HepG2 (cell line): ENCODE measurements around the gene CCDC91. TPM values are rescaled to one million over a fixed set of nuclear protein-coding genes. Genes with fewer than 3 reads are reported as not detected.
A peak's percentile ranks its signal among the peaks of the same experiment; 100 is the strongest.

ENCODE experiments used
- CEBPB ChIP-seq: IDR thresholded peaks from 2 replicates; pipeline ENCODE4 v1.6.1; 2011; ENCODE audit warnings: low read depth, low read length, improper control_type of control experiment, borderline replicate concordance
- DR1 ChIP-seq: sonication (generic); formaldehyde crosslinking; IDR thresholded peaks from 2 replicates; pipeline ENCODE4 v1.8.0; 2021; ENCODE audit warnings: mild to moderate bottlenecking, missing genetic modification reagents, inconsistent platforms
- HOXA7 ChIP-seq: sonication (generic); formaldehyde crosslinking; IDR thresholded peaks from 2 replicates; pipeline ENCODE4 v1.8.1; 2022; ENCODE audit warnings: mild to moderate bottlenecking, missing genetic modification reagents, moderate library complexity
- ISX ChIP-seq: sonication (generic); formaldehyde crosslinking; conservative IDR thresholded peaks from 2 replicates; pipeline ENCODE4 v1.5.0; 2020; ENCODE audit warnings: missing genetic modification reagents
- NCOR1 ChIP-seq: fragments of 200-600 bp; sonication (generic); IDR thresholded peaks from 2 replicates; pipeline ENCODE4 v1.7.0; 2017; ENCODE audit warnings: antibody characterized with exemption, low read length, borderline replicate concordance
- NFE2L1 ChIP-seq: sonication (generic); formaldehyde crosslinking; IDR thresholded peaks from 2 replicates; pipeline ENCODE4 v1.4.0; 2020; ENCODE audit warnings: missing genetic modification reagents, mild to moderate bottlenecking, borderline replicate concordance
- ZFP36L2 ChIP-seq: sonication (generic); formaldehyde crosslinking; IDR thresholded peaks from 2 replicates; pipeline ENCODE4 v1.4.0; 2020; ENCODE audit warnings: missing genetic modification reagents
- ZNF205 ChIP-seq: IDR thresholded peaks from 2 replicates; pipeline ENCODE4 v1.6.1; 2018; ENCODE audit warnings: missing biosample characterization, missing genetic modification reagents
- ZNF746 ChIP-seq: sonication (generic); formaldehyde crosslinking; IDR thresholded peaks from 2 replicates; pipeline ENCODE4 v1.8.0; 2022; ENCODE audit warnings: mild to moderate bottlenecking, missing genetic modification reagents
- ZSCAN12 ChIP-seq: sonication (generic); formaldehyde crosslinking; IDR thresholded peaks from 2 replicates; pipeline ENCODE4 v1.9.0; 2021; ENCODE audit warnings: mild to moderate bottlenecking, missing genetic modification reagents
- polyA plus RNA-seq, 8 experiments: library from polyadenylated mRNA; depleted of rRNA in 3 of 8; stranded (reverse) in 7 of 8; unstranded in 1 of 8; fragments of >200 nt; fragmentation: Illumina TruSeq in 4 of 8; extraction: Trizol in 4 of 8; gene quantifications; 2 replicates each; pipeline versions ENCODE4 v1.2.1 to v1.2.3, GENCODE V29; 2011 to 2016; ENCODE audit warnings: low read depth in 4 of 8, missing spikeins in 1 of 8, mixed read lengths in 1 of 8; ENCODE audit not compliant: insufficient read depth in 1 of 8
- total RNA-seq, 5 experiments: library from RNA; depleted of rRNA; stranded (reverse); fragments of >200 nt; fragmentation: Illumina TruSeq; extraction: Trizol; gene quantifications; 2 replicates each; pipeline ENCODE4 v1.2.3, GENCODE V29; 2016; ENCODE audit warnings: low read depth in 1 of 5
- TF ChIP-seq, protein P1 (sequence below), 2 experiments: sonication (generic) in 1 of 2; formaldehyde crosslinking in 1 of 2; IDR thresholded peaks; 2 replicates each; pipeline versions ENCODE4 v1.4.0 to v1.6.1; 2016 to 2020; ENCODE audit warnings: borderline replicate concordance in 1 of 2, low read depth in 1 of 2, mild to moderate bottlenecking in 1 of 2, missing genetic modification reagents in 1 of 2
- TF ChIP-seq, protein P2 (sequence below): IDR thresholded peaks from 2 replicates; pipeline ENCODE4 v1.6.1; 2018; ENCODE audit warnings: missing genetic modification reagents, mild to moderate bottlenecking, missing compliant biosample characterization
- TF ChIP-seq, protein P3 (sequence below): sonication (generic); formaldehyde crosslinking; IDR thresholded peaks from 2 replicates; pipeline ENCODE4 v1.4.0; 2020; ENCODE audit warnings: missing genetic modification reagents
- TF ChIP-seq, protein P4 (sequence below): sonication (generic); formaldehyde crosslinking; IDR thresholded peaks from 2 replicates; pipeline ENCODE4 v1.4.0; 2020; ENCODE audit warnings: missing genetic modification reagents, mild to moderate bottlenecking, borderline replicate concordance
- TF ChIP-seq, protein P5 (sequence below): sonication (generic); formaldehyde crosslinking; IDR thresholded peaks from 2 replicates; pipeline ENCODE4 v1.4.0; 2020; ENCODE audit warnings: missing genetic modification reagents
- TF ChIP-seq, protein P6 (sequence below): sonication (generic); formaldehyde crosslinking; IDR thresholded peaks from 2 replicates; pipeline ENCODE4 v1.4.0; 2020; ENCODE audit warnings: missing genetic modification reagents

Gene CCDC91
- total and polyA plus RNA-seq, 2 of the 13 experiments (the other 11 are each of a cell fraction or from before 2014, with no cell fraction given), result 9.8 to 15.8 TPM

DNA sequence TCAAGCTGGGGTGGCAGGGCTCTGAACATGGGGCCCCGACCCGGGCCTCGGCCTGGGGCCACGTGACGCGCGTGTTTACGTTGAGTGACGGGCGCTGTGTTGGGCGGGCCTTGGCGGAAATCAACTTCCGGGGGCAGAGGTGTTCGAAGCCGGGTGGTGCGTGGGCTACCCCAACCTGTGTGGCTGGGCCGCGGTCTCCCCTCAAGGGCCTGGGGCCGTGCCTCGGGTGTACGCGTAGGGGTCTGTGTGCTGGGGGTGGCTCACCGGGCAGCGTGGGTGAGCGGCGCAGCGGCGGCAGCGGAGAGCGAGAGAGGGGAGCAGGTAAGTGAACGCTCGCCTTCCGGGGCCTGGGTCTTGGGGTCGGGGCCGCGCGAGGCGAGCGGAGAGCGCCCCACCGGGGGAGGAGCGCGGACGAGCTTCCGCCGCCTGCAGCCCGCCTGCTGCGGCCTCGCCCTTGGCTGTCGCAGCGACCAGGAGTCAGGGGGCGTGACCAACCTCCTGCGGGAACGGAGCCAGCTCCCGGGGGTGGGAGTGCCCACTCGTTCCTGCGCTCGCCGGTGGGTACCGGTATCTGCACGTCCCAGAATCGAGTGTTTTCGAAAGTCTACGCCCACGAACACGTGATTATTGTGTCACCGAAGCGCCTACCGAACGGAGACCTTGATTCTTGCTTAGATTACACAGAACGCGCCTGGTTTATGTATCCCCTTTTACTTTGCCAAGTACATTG is at the start of gene CCDC91 (continued):
- TF ChIP-seq, protein P1, sequence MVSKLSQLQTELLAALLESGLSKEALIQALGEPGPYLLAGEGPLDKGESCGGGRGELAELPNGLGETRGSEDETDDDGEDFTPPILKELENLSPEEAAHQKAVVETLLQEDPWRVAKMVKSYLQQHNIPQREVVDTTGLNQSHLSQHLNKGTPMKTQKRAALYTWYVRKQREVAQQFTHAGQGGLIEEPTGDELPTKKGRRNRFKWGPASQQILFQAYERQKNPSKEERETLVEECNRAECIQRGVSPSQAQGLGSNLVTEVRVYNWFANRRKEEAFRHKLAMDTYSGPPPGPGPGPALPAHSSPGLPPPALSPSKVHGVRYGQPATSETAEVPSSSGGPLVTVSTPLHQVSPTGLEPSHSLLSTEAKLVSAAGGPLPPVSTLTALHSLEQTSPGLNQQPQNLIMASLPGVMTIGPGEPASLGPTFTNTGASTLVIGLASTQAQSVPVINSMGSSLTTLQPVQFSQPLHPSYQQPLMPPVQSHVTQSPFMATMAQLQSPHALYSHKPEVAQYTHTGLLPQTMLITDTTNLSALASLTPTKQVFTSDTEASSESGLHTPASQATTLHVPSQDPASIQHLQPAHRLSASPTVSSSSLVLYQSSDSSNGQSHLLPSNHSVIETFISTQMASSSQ (IDR thresholded peaks at IDR 0.05; ENCODE audit: low read depth), result no peak
- TF ChIP-seq, protein P1 (CRISPR knock-in tag; IDR thresholded peaks at IDR 0.05; ENCODE audit: borderline replicate concordance), result peak; percentile 81; the same call in 1 of the 2 replicates
- TF ChIP-seq NCOR1 (no peak), ZFP36L2 (CRISPR knock-in tag) (no peak), CEBPB (0 out of 2 replicates have a peak, but pooled peaks have one; percentile 0), HOXA7 (CRISPR knock-in tag) (no peak), NFE2L1 (CRISPR knock-in tag) (peak; percentile 31; the same call in 1 of the 2 replicates), ZSCAN12 (peak; percentile 91; the same call in 1 of the 2 replicates), ZNF746 (CRISPR knock-in tag) (no peak; the same call in none of the 2 replicates), ZNF205 (CRISPR knock-in tag) (0 out of 2 replicates have a peak, but pooled peaks have one; percentile 21), DR1 (CRISPR knock-in tag) (peak; percentile 36; the same call in 1 of the 2 replicates), ISX (CRISPR knock-in tag) (no peak; the same call in 1 of the 2 replicates)
- TF ChIP-seq, protein P2, sequence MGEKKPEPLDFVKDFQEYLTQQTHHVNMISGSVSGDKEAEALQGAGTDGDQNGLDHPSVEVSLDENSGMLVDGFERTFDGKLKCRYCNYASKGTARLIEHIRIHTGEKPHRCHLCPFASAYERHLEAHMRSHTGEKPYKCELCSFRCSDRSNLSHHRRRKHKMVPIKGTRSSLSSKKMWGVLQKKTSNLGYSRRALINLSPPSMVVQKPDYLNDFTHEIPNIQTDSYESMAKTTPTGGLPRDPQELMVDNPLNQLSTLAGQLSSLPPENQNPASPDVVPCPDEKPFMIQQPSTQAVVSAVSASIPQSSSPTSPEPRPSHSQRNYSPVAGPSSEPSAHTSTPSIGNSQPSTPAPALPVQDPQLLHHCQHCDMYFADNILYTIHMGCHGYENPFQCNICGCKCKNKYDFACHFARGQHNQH (CRISPR knock-in tag), result peak; percentile 74; the same call in 1 of the 2 replicates
- TF ChIP-seq, protein P3, sequence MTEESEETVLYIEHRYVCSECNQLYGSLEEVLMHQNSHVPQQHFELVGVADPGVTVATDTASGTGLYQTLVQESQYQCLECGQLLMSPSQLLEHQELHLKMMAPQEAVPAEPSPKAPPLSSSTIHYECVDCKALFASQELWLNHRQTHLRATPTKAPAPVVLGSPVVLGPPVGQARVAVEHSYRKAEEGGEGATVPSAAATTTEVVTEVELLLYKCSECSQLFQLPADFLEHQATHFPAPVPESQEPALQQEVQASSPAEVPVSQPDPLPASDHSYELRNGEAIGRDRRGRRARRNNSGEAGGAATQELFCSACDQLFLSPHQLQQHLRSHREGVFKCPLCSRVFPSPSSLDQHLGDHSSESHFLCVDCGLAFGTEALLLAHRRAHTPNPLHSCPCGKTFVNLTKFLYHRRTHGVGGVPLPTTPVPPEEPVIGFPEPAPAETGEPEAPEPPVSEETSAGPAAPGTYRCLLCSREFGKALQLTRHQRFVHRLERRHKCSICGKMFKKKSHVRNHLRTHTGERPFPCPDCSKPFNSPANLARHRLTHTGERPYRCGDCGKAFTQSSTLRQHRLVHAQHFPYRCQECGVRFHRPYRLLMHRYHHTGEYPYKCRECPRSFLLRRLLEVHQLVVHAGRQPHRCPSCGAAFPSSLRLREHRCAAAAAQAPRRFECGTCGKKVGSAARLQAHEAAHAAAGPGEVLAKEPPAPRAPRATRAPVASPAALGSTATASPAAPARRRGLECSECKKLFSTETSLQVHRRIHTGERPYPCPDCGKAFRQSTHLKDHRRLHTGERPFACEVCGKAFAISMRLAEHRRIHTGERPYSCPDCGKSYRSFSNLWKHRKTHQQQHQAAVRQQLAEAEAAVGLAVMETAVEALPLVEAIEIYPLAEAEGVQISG (CRISPR knock-in tag), result peak; percentile 85
- TF ChIP-seq, protein P4, sequence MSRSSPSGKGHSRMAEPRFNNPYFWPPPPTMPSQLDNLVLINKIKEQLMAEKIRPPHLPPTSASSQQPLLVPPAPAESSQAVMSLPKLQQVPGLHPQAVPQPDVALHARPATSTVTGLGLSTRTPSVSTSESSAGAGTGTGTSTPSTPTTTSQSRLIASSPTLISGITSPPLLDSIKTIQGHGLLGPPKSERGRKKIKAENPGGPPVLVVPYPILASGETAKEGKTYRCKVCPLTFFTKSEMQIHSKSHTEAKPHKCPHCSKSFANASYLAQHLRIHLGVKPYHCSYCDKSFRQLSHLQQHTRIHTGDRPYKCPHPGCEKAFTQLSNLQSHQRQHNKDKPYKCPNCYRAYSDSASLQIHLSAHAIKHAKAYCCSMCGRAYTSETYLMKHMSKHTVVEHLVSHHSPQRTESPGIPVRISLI, result no peak; the same call in 1 of the 2 replicates
- TF ChIP-seq, protein P5, sequence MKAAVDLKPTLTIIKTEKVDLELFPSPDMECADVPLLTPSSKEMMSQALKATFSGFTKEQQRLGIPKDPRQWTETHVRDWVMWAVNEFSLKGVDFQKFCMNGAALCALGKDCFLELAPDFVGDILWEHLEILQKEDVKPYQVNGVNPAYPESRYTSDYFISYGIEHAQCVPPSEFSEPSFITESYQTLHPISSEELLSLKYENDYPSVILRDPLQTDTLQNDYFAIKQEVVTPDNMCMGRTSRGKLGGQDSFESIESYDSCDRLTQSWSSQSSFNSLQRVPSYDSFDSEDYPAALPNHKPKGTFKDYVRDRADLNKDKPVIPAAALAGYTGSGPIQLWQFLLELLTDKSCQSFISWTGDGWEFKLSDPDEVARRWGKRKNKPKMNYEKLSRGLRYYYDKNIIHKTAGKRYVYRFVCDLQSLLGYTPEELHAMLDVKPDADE (CRISPR knock-in tag), result no peak
- TF ChIP-seq, protein P6, sequence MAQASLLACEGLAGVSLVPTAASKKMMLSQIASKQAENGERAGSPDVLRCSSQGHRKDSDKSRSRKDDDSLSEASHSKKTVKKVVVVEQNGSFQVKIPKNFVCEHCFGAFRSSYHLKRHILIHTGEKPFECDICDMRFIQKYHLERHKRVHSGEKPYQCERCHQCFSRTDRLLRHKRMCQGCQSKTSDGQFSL (CRISPR knock-in tag), result peak; percentile 68
